IMR-90 (cell line): Measurements from ENCODE around the gene LPXN. TPM values are rescaled to one million over a fixed set of nuclear protein-coding genes. Genes with fewer than 3 reads are reported as not detected.

ENCODE experiments used
- ATAC-seq: fragments of 200-7000 bp; cut with Tn5 transposase; 2 replicates; pipeline ENCODE4 v1.9.1; 2020; ENCODE audit warnings: low read depth, mild to moderate bottlenecking, moderate library complexity
- BruUV-seq: library from RNA; stranded (reverse); fragments of 400-500 nt; replicated peaks from 2 replicates; lab custom pipeline; 2021; lab: Mats Ljungman, UMichigan
- CTCF ChIA-PET: fragments of 300-600 bp; formaldehyde crosslinking; extraction: SDS; loops from one replicate; lab custom pipeline; 2021; ENCODE audit warnings: antibody characterized with exemption; lab: Yijun Ruan, JAX
- POLR2A ChIA-PET: fragments of 300-600 bp; sonication (Branson Sonifier 250); formaldehyde crosslinking; loops from one replicate; lab custom pipeline; 2022; ENCODE audit warnings: antibody characterized with exemption; ENCODE audit not compliant: unreplicated experiment; lab: Charles Lee
- DNase-seq: peaks from one replicate; pipeline ENCODE4 v3.0.0; 2013
- H2AFZ ChIP-seq: replicated peaks from 2 replicates; pipeline ENCODE3; 2013; ENCODE audit warnings: low read length, mild to moderate bottlenecking; ENCODE audit not compliant: poor library complexity
- H2AK5ac ChIP-seq: 2 replicates; pipeline ENCODE4 v1.6.1; 2013; ENCODE audit warnings: low read depth, low read length, inconsistent platforms
- H2AK9ac ChIP-seq: replicated peaks from 2 replicates; pipeline ENCODE3; 2013; ENCODE audit warnings: mild to moderate bottlenecking, low read depth, low read length, moderate library complexity; ENCODE audit not compliant: poor library complexity
- H2BK120ac ChIP-seq: 2 replicates; pipeline ENCODE4 v1.6.1; 2013; ENCODE audit warnings: low read depth, low read length, inconsistent platforms
- H2BK15ac ChIP-seq: 3 replicates; pipeline ENCODE4 v1.6.1; 2013; ENCODE audit warnings: low read depth, low read length, inconsistent platforms
- H2BK20ac ChIP-seq: 2 replicates; pipeline ENCODE4 v1.6.1; 2013; ENCODE audit warnings: low read depth, mild to moderate bottlenecking, inconsistent platforms, low read length, moderate library complexity
- H2BK5ac ChIP-seq: 2 replicates; pipeline ENCODE4 v1.6.1; 2013; ENCODE audit warnings: mild to moderate bottlenecking, low read depth, low read length, inconsistent platforms; ENCODE audit not compliant: poor library complexity, severe bottlenecking
- H3K14ac ChIP-seq: replicated peaks from 2 replicates; pipeline ENCODE4 v1.6.1; 2013; ENCODE audit warnings: low read depth, low read length, inconsistent platforms
- H3K18ac ChIP-seq: 2 replicates; pipeline ENCODE4 v1.6.1; 2013; ENCODE audit warnings: low read depth, low read length, control low read depth
- H3K23ac ChIP-seq: 2 replicates; pipeline ENCODE4 v1.6.1; 2013; ENCODE audit warnings: low read depth, low read length, inconsistent platforms
- H3K27ac ChIP-seq: 2 replicates; pipeline ENCODE4 v1.5.1; 2013; ENCODE audit warnings: mild to moderate bottlenecking, control low read depth, low read length; ENCODE audit not compliant: insufficient read depth
- H3K27me3 ChIP-seq: 2 replicates; pipeline ENCODE4 v1.6.1; 2013; ENCODE audit warnings: low read length; ENCODE audit not compliant: control insufficient read depth, insufficient read depth
- H3K36me3 ChIP-seq: 2 replicates; pipeline ENCODE4 v1.6.1; 2013; ENCODE audit warnings: low read length, mixed read lengths; ENCODE audit not compliant: control insufficient read depth, insufficient read depth
- H3K4ac ChIP-seq: 2 replicates; pipeline ENCODE4 v1.6.1; 2013; ENCODE audit warnings: low read depth, low read length, inconsistent platforms
- H3K4me1 ChIP-seq: 2 replicates; pipeline ENCODE4 v1.6.1; 2013; ENCODE audit warnings: low read length, mixed read lengths; ENCODE audit not compliant: control insufficient read depth, insufficient read depth
- H3K4me2 ChIP-seq: 2 replicates; pipeline ENCODE4 v1.6.1; 2013; ENCODE audit warnings: low read depth, mild to moderate bottlenecking, control low read depth, low read length, moderate library complexity
- H3K4me3 ChIP-seq: 2 replicates; pipeline ENCODE4 v1.5.1; 2013; ENCODE audit warnings: low read depth, mild to moderate bottlenecking, control low read depth, low read length, moderate library complexity; ENCODE audit not compliant: insufficient read depth
- H3K56ac ChIP-seq: 2 replicates; pipeline ENCODE4 v1.6.1; 2013; ENCODE audit warnings: low read length, inconsistent platforms; ENCODE audit not compliant: insufficient read depth; ENCODE audit errors: extremely low read depth
- H3K79me1 ChIP-seq, 2 experiments: 2 replicates each; pipeline ENCODE4 v1.6.1; 2013; ENCODE audit warnings: low read length in 2 of 2, inconsistent platforms in 1 of 2, low read depth in 1 of 2
- H3K9ac ChIP-seq: 2 replicates; pipeline ENCODE4 v1.6.1; 2013; ENCODE audit warnings: low read depth, low read length, control low read depth
- H3K9me1 ChIP-seq: 2 replicates; pipeline ENCODE4 v1.6.1; 2013; ENCODE audit warnings: low read length, inconsistent platforms; ENCODE audit not compliant: insufficient read depth
- H3K9me3 ChIP-seq: 2 replicates; pipeline ENCODE4 v1.6.1; 2013; ENCODE audit warnings: low read length; ENCODE audit not compliant: control insufficient read depth, insufficient read depth
- H4K20me1 ChIP-seq: 2 replicates; pipeline ENCODE4 v1.6.1; 2013; ENCODE audit warnings: low read length, inconsistent platforms; ENCODE audit not compliant: insufficient read depth
- H4K5ac ChIP-seq: 2 replicates; pipeline ENCODE4 v1.6.1; 2013; ENCODE audit warnings: mild to moderate bottlenecking, low read depth, low read length, control low read depth
- H4K8ac ChIP-seq, 2 experiments: 2 replicates each; pipeline ENCODE4 v1.6.1; 2013; ENCODE audit warnings: low read depth in 2 of 2, low read length in 2 of 2, control low read depth in 1 of 2, inconsistent platforms in 1 of 2
- H4K91ac ChIP-seq: 2 replicates; pipeline ENCODE4 v1.6.1; 2013; ENCODE audit warnings: low read depth, low read length, inconsistent platforms; ENCODE audit not compliant: insufficient read depth
- CEBPB ChIP-seq: IDR thresholded peaks from 2 replicates; pipeline ENCODE4 v1.6.1; 2012; ENCODE audit warnings: low read depth, low read length, improper control_type of control experiment
- CHD1 ChIP-seq: IDR thresholded peaks from 2 replicates; pipeline ENCODE4 v1.6.1; 2012; ENCODE audit warnings: low read depth, low read length, improper control_type of control experiment
- ELK1 ChIP-seq: fragments of 150-350 bp; IDR thresholded peaks from 2 replicates; pipeline ENCODE4 v1.6.1; 2016; ENCODE audit warnings: low read depth, mild to moderate bottlenecking, low read length, moderate library complexity, borderline replicate concordance
- FOS ChIP-seq: fragments of 150-350 bp; IDR thresholded peaks from 2 replicates; pipeline ENCODE4 v1.6.1; 2016; ENCODE audit warnings: low read depth, low read length
- MAZ ChIP-seq: IDR thresholded peaks from 2 replicates; pipeline ENCODE4 v1.6.1; 2012; ENCODE audit warnings: low read depth, mild to moderate bottlenecking, low read length, improper control_type of control experiment, moderate library complexity, borderline replicate concordance
- NFE2L2 ChIP-seq: fragments of 150-350 bp; IDR thresholded peaks from 2 replicates; pipeline ENCODE4 v1.6.1; 2016; ENCODE audit warnings: low read depth, mild to moderate bottlenecking, low read length
- POLR2A ChIP-seq: IDR thresholded peaks from 2 replicates; pipeline ENCODE4 v1.6.1; 2012; ENCODE audit warnings: mild to moderate bottlenecking, low read depth, low read length
- RAD21 ChIP-seq: IDR thresholded peaks from 2 replicates; pipeline ENCODE4 v1.6.1; 2012; ENCODE audit warnings: low read length, improper control_type of control experiment
- RFX5 ChIP-seq: IDR thresholded peaks from 2 replicates; pipeline ENCODE4 v1.8.0; 2012; ENCODE audit warnings: low read depth, mild to moderate bottlenecking, low read length, moderate library complexity
- USF2 ChIP-seq: fragments of 150-350 bp; IDR thresholded peaks from 2 replicates; pipeline ENCODE4 v1.6.1; 2017; ENCODE audit warnings: mild to moderate bottlenecking, antibody characterized with exemption, low read length, low read depth
- WGBS, 2 experiments: methylation state at CpG; one replicate each; pipeline versions ENCODE4 v1.1.5 to v1.1.7; 2013; ENCODE audit warnings: missing lambda C conversion rate in 2 of 2; ENCODE audit not compliant: insufficient read length in 1 of 2; ENCODE audit errors: extremely low coverage in 2 of 2; 5-methylcytosine and 5-hydroxymethylcytosine counted together
- dilution Hi-C: fragments of 300-500 bp; cut with HindIII; formaldehyde crosslinking; loops from one replicate; pipeline ENCODE4 v1.14.3; 2018; ENCODE audit warnings: low sequenced_read_pairs; ENCODE audit not compliant: unreplicated experiment
- in situ Hi-C: fragments of 300-500 bp; cut with MboI; formaldehyde crosslinking; loops from 3 replicates; pipeline ENCODE4 v1.14.3; 2019; ENCODE audit warnings: low sequenced_read_pairs, inconsistent platforms, mixed read lengths
- intact Hi-C: fragments of 100-400 bp; cut with micrococcal nuclease; formaldehyde crosslinking; loops from 2 replicates; pipeline ENCODE4 v1.10.0; 2022
- polyA plus RNA-seq, 3 experiments: library from polyadenylated mRNA; depleted of rRNA; stranded (reverse); fragments of >200 nt; gene quantifications; 2 replicates each; pipeline ENCODE4 v1.2.3, GENCODE V29; 2012; ENCODE audit warnings: low replicate concordance in 1 of 3
- total RNA-seq: library from RNA; depleted of rRNA; stranded (reverse); fragments of >200 nt; gene quantifications from 2 replicates; pipeline ENCODE4 v1.2.3, GENCODE V29; 2012
- TF ChIP-seq, protein P1 (sequence below): conservative IDR thresholded peaks from 2 replicates; pipeline ENCODE4 v1.5.1; 2012; ENCODE audit warnings: mild to moderate bottlenecking, low read depth, low read length, improper control_type of control experiment

The LPXN gene
- total and polyA plus RNA-seq, 2 of the 4 experiments (the other 2 are of a cell fraction): 13.4 to 15.7 TPM

- ATAC-seq: no peak
- H3K27me3 ChIP-seq: no peaks in the 10 kb centered on the region
Observed at GRCh38 chr11:58525037-58525614, 50.5 kb downstream of the LPXN start.

More at GRCh38 chr11:58525037-58525614, 50.5 kb downstream of the LPXN start:
- Histone ChIP-seq H3K9me3 (no peaks in the 10 kb centered on the region), H3K14ac (no peak overlapping the region), H4K91ac (no peak overlapping the region), H3K4me2 (no peak overlapping the region), H3K4ac (no peak overlapping the region), H3K36me3 (peaks cover 5% of the 10 kb centered on the region), H2BK5ac (peak overlapping the region; percentile 35), H2BK15ac (no peak overlapping the region), H3K27ac (no peak overlapping the region), H2AFZ (no peak overlapping the region), H3K23ac (no peak overlapping the region), H2AK9ac (no peak overlapping the region), H2BK20ac (no peak overlapping the region), H3K56ac (no peak overlapping the region; the same call in 1 of the 2 replicates), H3K4me1 (peaks cover 2% of the 10 kb centered on the region; the same call in 1 of the 2 replicates), H3K4me3 (no peak overlapping the region), H3K9ac (no peak overlapping the region), H4K5ac (no peak overlapping the region), H3K79me1 (no peaks in the 10 kb centered on the region), H2AK5ac (no peak overlapping the region), H2BK120ac (no peak overlapping the region), H3K18ac (no peak overlapping the region), H4K8ac (no peak overlapping the region), H4K20me1 (no peaks in the 10 kb centered on the region), H3K9me1 (no peaks in the 10 kb centered on the region; the same call in 1 of the 2 replicates)
- dilution Hi-C loops (no loop called here), intact Hi-C loops (loop anchor here (10.0 kb wide), 1 partner anchor 1180 kb away; no protein-coding TSS in a partner anchor), in situ Hi-C loops (no loop called here)
- TF ChIP-seq ELK1 (no peak), POLR2A (no peak), FOS (no peak), CHD1 (no peak), MAZ (no peak), RFX5 (no peak), NFE2L2 (no peak), CEBPB (no peak), USF2 (no peak), RAD21 (no peak)
- TF ChIP-seq, protein P1, sequence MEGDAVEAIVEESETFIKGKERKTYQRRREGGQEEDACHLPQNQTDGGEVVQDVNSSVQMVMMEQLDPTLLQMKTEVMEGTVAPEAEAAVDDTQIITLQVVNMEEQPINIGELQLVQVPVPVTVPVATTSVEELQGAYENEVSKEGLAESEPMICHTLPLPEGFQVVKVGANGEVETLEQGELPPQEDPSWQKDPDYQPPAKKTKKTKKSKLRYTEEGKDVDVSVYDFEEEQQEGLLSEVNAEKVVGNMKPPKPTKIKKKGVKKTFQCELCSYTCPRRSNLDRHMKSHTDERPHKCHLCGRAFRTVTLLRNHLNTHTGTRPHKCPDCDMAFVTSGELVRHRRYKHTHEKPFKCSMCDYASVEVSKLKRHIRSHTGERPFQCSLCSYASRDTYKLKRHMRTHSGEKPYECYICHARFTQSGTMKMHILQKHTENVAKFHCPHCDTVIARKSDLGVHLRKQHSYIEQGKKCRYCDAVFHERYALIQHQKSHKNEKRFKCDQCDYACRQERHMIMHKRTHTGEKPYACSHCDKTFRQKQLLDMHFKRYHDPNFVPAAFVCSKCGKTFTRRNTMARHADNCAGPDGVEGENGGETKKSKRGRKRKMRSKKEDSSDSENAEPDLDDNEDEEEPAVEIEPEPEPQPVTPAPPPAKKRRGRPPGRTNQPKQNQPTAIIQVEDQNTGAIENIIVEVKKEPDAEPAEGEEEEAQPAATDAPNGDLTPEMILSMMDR: no peak
- WGBS, 2 experiments: no CpG with 5 or more reads among the region's 6 CpGs
- CTCF ChIA-PET: interaction anchor here (0.5 to 1.7 kb wide), 9 partner anchors 9 to 1032 kb away, joined by 3 to 8 read pairs (median 3); no protein-coding TSS in a partner anchor
- no peak for DNase-seq
- BruUV-seq: no TSS peak
- POLR2A ChIA-PET: interaction anchor here (1.0 kb wide), 1 partner anchor 498 kb away, joined by 3 read pairs; no protein-coding TSS in a partner anchor
